ENCODE data around the gene HOXD9. TPM values are rescaled to one million over a fixed set of nuclear protein-coding genes. Genes with fewer than 3 reads are reported as not detected.

HOXD9 gene
- polyA plus RNA-seq, 1 of the 3 experiments (the other 2 are of a cell fraction) = 4.8 TPM

GRCh38 chr2:176139661-176140512 is 17.4 kb downstream of the HOXD9 start:
- peak overlapping the region; percentile 63 to 92 for H3K27ac ChIP-seq (ENCODE audit: low read depth in 2 of 2, low read length in 1 of 2)
- no peaks in the 10 kb centered on the region for H3K36me3 ChIP-seq (replicated peaks in 1 of 2; ENCODE audit: control insufficient read depth in 1 of 2, insufficient read depth in 2 of 2, low read length in 1 of 2)
- H3K9me3 ChIP-seq = no peaks in the 10 kb centered on the region
- H2AFZ ChIP-seq (ENCODE audit: low read depth) = peak overlapping the region; percentile 94
- H3K4me1 ChIP-seq (ENCODE audit: control insufficient read depth in 1 of 2, insufficient read depth in 2 of 2, low read depth in 1 of 2, low read length in 1 of 2) = peaks cover 12 to 35% of the 10 kb centered on the region in 2 experiments
- H3K9ac ChIP-seq = peak overlapping the region; percentile 94
- CTCF ChIA-PET = interaction anchor here (0.6 to 26.1 kb wide), 57 partner anchors 9 to 1193 kb away, joined by 3 to 1047 read pairs (median 4); partner anchors contain the start of genes HOXD3, HOXD4 and HOXD9
- H3K27me3 ChIP-seq (ENCODE audit: insufficient read depth) = no peaks in the 10 kb centered on the region
- peaks cover 49% of the 10 kb centered on the region for H3K79me2 ChIP-seq (ENCODE audit: insufficient read depth)
- H3K9me2 ChIP-seq = no peaks in the 10 kb centered on the region
- no peaks in the 10 kb centered on the region for H4K20me1 ChIP-seq (ENCODE audit: insufficient read depth)
- WGBS (ENCODE audit: low lambda C conversion rate) = 36% methylated on average over 34 of the region's 41 CpGs
- DNase-seq = peak; percentile 72
- H3K4me3 ChIP-seq (ENCODE audit: low read depth in 2 of 2, low read length in 1 of 2) = peak overlapping the region; percentile 83 to 86
- TF ChIP-seq SMC3 (IDR thresholded peaks at IDR 0.05; ENCODE audit: low read depth, low read length) (no peak), MXI1 (IDR thresholded peaks at IDR 0.05; ENCODE audit: low read depth, low read length) (0 out of 2 replicates have a peak, but pooled peaks have one; percentile 7), NRF1 (IDR thresholded peaks at IDR 0.05; ENCODE audit: low read depth, low read length) (peak; percentile 47)
- peaks cover 25% of the 10 kb centered on the region for H3F3A ChIP-seq (replicated peaks; ENCODE audit: insufficient read depth)
- POLR2A ChIA-PET = interaction anchor here (0.6 to 3.0 kb wide), 9 partner anchors 9 to 504 kb away, joined by 3 to 21 read pairs (median 4); no protein-coding TSS in a partner anchor
- H3K4me2 ChIP-seq = peak overlapping the region; percentile 96

DNA sequence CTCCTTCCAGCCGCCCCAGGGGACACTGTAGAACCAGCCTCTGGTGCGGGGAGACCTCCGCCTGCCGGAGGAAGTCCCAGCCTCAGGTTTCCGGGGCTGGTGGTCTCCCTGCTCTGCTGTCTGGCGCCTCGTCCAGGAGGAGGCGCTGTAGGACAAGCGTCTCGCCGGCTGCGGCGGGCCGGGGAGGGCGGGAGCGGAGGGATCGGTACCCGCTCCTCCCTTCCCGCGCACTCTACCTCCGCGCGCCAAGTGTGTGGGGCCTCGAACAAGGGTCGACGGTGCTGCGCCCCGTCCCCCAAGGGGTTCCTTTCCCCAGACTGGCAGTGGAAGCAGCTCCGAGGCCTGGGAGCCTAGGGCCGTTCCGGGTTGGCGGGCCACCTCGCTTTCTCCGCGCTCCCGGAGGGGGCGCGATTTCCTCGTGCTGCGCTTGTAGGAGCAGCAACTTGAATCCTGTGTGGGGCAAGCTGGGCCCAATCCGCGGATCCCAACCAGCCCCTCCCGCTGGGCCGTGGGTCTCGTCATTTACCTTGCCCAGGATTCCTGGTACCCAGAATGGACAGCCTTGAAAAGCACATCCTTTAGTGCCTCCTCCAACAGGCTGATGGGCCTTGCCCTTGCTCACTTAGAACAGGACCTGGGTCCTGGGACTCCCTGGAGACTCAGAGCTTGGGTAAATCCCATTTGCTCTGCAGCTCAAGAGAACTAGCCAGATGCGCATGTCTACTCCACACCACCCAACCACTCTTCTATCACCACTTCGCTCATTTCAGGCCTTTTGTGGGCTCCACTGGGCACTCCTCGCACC is 18.2 kb downstream of the HOXD9 start:
- ChIA-PET POLR2A (interaction anchor here (0.6 to 3.0 kb wide), 8 partner anchors 9 to 503 kb away, joined by 3 to 21 read pairs (median 4); partner anchors contain the start of gene MTX2), CTCF (interaction anchor here (0.6 to 26.1 kb wide), 64 partner anchors 9 to 1024 kb away, joined by 3 to 1047 read pairs (median 4); partner anchors contain the start of genes HOXD3, HOXD4 and HOXD9)
- peak; percentile 96 for DNase-seq
- H3K9me3 ChIP-seq = no peaks in the 10 kb centered on the region
- 17% methylated on average over 16 of the region's 48 CpGs for WGBS (ENCODE audit: low lambda C conversion rate)
- H4K20me1 ChIP-seq (ENCODE audit: insufficient read depth) = no peaks in the 10 kb centered on the region
- H3K27me3 ChIP-seq (ENCODE audit: insufficient read depth) = no peaks in the 10 kb centered on the region
- peak overlapping the region; percentile 89 for H2AFZ ChIP-seq (ENCODE audit: low read depth)
- peak overlapping the region; percentile 58 to 63 for H3K27ac ChIP-seq (ENCODE audit: low read depth in 2 of 2, low read length in 1 of 2)
- H3F3A ChIP-seq (replicated peaks; ENCODE audit: insufficient read depth) = peaks cover 17% of the 10 kb centered on the region
- no peaks in the 10 kb centered on the region for H3K9me2 ChIP-seq
- H3K4me3 ChIP-seq (ENCODE audit: low read depth in 2 of 2, low read length in 1 of 2) = peak overlapping the region; percentile 61 to 79
- peaks cover 5 to 27% of the 10 kb centered on the region in 2 experiments; a peak in 2 of 4 replicates for H3K4me1 ChIP-seq (ENCODE audit: control insufficient read depth in 1 of 2, insufficient read depth in 2 of 2, low read depth in 1 of 2, low read length in 1 of 2)
- peaks cover 49% of the 10 kb centered on the region for H3K79me2 ChIP-seq (ENCODE audit: insufficient read depth)
- H3K4me2 ChIP-seq = peak overlapping the region; percentile 96
- H3K36me3 ChIP-seq (replicated peaks in 1 of 2; ENCODE audit: control insufficient read depth in 1 of 2, insufficient read depth in 2 of 2, low read length in 1 of 2) = no peaks in the 10 kb centered on the region
- H3K9ac ChIP-seq = peak overlapping the region; percentile 60; the same call in 1 of the 2 replicates
- no peak for TF ChIP-seq MXI1 (IDR thresholded peaks at IDR 0.05; ENCODE audit: low read depth, low read length)
- TF ChIP-seq, protein P1, sequence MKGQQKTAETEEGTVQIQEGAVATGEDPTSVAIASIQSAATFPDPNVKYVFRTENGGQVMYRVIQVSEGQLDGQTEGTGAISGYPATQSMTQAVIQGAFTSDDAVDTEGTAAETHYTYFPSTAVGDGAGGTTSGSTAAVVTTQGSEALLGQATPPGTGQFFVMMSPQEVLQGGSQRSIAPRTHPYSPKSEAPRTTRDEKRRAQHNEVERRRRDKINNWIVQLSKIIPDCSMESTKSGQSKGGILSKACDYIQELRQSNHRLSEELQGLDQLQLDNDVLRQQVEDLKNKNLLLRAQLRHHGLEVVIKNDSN (IDR thresholded peaks at IDR 0.05; ENCODE audit: borderline replicate concordance, low read depth) = no peak
- TF ChIP-seq RXRA (IDR thresholded peaks at IDR 0.05; ENCODE audit: borderline replicate concordance, low read depth) = no peak
- TF ChIP-seq POLR2AphosphoS5 (IDR thresholded peaks at IDR 0.05; ENCODE audit: low read depth, low read length) = no peak
- TF ChIP-seq ELF1 (IDR thresholded peaks at IDR 0.05) = peak; percentile 46; the same call in 1 of the 2 replicates
- TF ChIP-seq IRF3 (IDR thresholded peaks at IDR 0.05; ENCODE audit: low read depth, low read length) = no peak
- TF ChIP-seq, protein P2, sequence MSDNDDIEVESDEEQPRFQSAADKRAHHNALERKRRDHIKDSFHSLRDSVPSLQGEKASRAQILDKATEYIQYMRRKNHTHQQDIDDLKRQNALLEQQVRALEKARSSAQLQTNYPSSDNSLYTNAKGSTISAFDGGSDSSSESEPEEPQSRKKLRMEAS (IDR thresholded peaks at IDR 0.05; ENCODE audit: low read depth) = peak; percentile 55; the same call in 1 of the 2 replicates
- no peak for TF ChIP-seq ZBTB33 (IDR thresholded peaks at IDR 0.05; ENCODE audit: borderline replicate concordance, low read depth)
- TF ChIP-seq RAD21 (IDR thresholded peaks at IDR 0.05; ENCODE audit: low read length) = peak; percentile 80
- no peak for TF ChIP-seq RFX5 (IDR thresholded peaks at IDR 0.05; ENCODE audit: low read length)
- peak; percentile 82 for TF ChIP-seq SMC3 (IDR thresholded peaks at IDR 0.05; ENCODE audit: low read depth, low read length)
- no peak for TF ChIP-seq PBX3 (IDR thresholded peaks at IDR 0.05)
- TF ChIP-seq TEAD4 (IDR thresholded peaks at IDR 0.05; ENCODE audit: borderline replicate concordance, insufficient read depth) = no peak
- TF ChIP-seq EP300 (IDR thresholded peaks at IDR 0.05; ENCODE audit: borderline replicate concordance in 1 of 2, low read depth in 1 of 2, low read length in 1 of 2) = no peak
- TF ChIP-seq FOXM1 (IDR thresholded peaks at IDR 0.05; ENCODE audit: low read depth) = no peak; the same call in 1 of the 2 replicates
- TF ChIP-seq GABPA (IDR thresholded peaks at IDR 0.05; ENCODE audit: low read depth) = peak; percentile 66
- peak; percentile 59 for TF ChIP-seq CHD2 (IDR thresholded peaks at IDR 0.05; ENCODE audit: low read length, partially characterized antibody)
